ENCODE data around the gene ASPSCR1. TPM values are rescaled to one million over a fixed set of nuclear protein-coding genes. Genes with fewer than 3 reads are reported as not detected.

The ASPSCR1 gene
- total RNA-seq, 1 experiment from 2014 or later, result 51.0 TPM

DNA sequence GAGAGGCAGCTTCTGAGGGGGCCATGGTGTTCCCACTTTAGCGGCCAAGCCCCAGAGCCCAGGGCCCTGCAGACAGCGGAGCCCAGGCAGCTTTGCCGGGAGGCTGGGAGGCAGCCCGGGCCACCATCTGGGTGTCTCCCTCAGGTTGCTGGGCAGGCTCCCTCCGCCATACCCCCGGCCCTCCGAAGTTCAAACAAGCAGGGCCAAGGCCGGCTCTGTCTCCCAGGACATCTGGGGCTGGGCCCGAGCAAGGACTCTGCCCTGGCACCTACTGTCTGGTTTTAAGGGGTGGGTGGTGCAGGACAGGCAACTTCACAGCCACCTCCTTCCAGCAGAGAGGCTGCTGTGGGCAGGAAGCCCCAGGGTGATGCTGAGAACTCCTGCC lies 85.5 kb downstream of the ASPSCR1 start:
- peaks cover 11 to 22% of the 10 kb centered on the region in 2 experiments; a peak in 3 of 4 replicates for H3K4me1 ChIP-seq (ENCODE audit: control insufficient read depth in 1 of 2, insufficient read depth in 2 of 2, low read length in 2 of 2)
- no peaks in the 10 kb centered on the region for H3K9me3 ChIP-seq (ENCODE audit: control insufficient read depth in 1 of 2, insufficient read depth in 1 of 2, low read depth in 1 of 2, low read length in 2 of 2)
- no peak for DNase-seq (ENCODE audit: low read depth, low spot score)
- ChIA-PET POLR2A (no interaction called here), RAD21 (ENCODE audit: low non-redundant PET in 1 of 2, low total read pairs in 2 of 2, uncharacterized antibody in 2 of 2, unreplicated experiment in 2 of 2) (no interaction called here), CTCF (no interaction called here)
- peak overlapping the region; percentile 19; the same call in 1 of the 2 replicates for H3K27ac ChIP-seq (ENCODE audit: low read depth, low read length)
- no peaks in the 10 kb centered on the region; the same call in 1 of the 2 replicates for H4K20me1 ChIP-seq (ENCODE audit: insufficient read depth)
- no peak overlapping the region for H3K4me2 ChIP-seq (ENCODE audit: low read length)
- peaks cover 15 to 59% of the 10 kb centered on the region in 2 experiments for H3K36me3 ChIP-seq (ENCODE audit: control insufficient read depth in 1 of 2, insufficient read depth in 2 of 2, low read length in 2 of 2)
- no peak for ATAC-seq
- no peak overlapping the region for H3K9ac ChIP-seq (ENCODE audit: low read length)
- BruUV-seq (replicated peaks), result no TSS peak
- no peaks in the 10 kb centered on the region for H3K27me3 ChIP-seq (ENCODE audit: insufficient read depth, low read length)
- H3K9me2 ChIP-seq (ENCODE audit: insufficient read depth), result no peaks in the 10 kb centered on the region
- TF ChIP-seq, protein P1, sequence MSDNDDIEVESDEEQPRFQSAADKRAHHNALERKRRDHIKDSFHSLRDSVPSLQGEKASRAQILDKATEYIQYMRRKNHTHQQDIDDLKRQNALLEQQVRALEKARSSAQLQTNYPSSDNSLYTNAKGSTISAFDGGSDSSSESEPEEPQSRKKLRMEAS (IDR thresholded peaks at IDR 0.05), result no peak
- TF ChIP-seq SIN3A (IDR thresholded peaks at IDR 0.05; ENCODE audit: low read depth), result no peak
- TF ChIP-seq JUND (IDR thresholded peaks at IDR 0.05), result no peak
- TF ChIP-seq ZBTB33 (IDR thresholded peaks at IDR 0.05; ENCODE audit: extremely low read depth, insufficient replicate concordance, low read length), result no peak
- no peak for TF ChIP-seq ZNF274 (IDR thresholded peaks at IDR 0.05; ENCODE audit: low read depth, low read length)
- TF ChIP-seq CEBPB (IDR thresholded peaks at IDR 0.05; ENCODE audit: low read depth), result no peak
- no peak for TF ChIP-seq SRF (IDR thresholded peaks at IDR 0.05; ENCODE audit: low read depth)
- no peak for TF ChIP-seq ELF1 (IDR thresholded peaks at IDR 0.05; ENCODE audit: borderline replicate concordance, low read depth)
- TF ChIP-seq EZH2 (IDR thresholded peaks at IDR 0.05), result no peak
- TF ChIP-seq POLR2A (IDR thresholded peaks at IDR 0.05; ENCODE audit: borderline replicate concordance, extremely low read depth, insufficient read depth, insufficient read length), result no peak
- TF ChIP-seq, protein P2, sequence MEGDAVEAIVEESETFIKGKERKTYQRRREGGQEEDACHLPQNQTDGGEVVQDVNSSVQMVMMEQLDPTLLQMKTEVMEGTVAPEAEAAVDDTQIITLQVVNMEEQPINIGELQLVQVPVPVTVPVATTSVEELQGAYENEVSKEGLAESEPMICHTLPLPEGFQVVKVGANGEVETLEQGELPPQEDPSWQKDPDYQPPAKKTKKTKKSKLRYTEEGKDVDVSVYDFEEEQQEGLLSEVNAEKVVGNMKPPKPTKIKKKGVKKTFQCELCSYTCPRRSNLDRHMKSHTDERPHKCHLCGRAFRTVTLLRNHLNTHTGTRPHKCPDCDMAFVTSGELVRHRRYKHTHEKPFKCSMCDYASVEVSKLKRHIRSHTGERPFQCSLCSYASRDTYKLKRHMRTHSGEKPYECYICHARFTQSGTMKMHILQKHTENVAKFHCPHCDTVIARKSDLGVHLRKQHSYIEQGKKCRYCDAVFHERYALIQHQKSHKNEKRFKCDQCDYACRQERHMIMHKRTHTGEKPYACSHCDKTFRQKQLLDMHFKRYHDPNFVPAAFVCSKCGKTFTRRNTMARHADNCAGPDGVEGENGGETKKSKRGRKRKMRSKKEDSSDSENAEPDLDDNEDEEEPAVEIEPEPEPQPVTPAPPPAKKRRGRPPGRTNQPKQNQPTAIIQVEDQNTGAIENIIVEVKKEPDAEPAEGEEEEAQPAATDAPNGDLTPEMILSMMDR (IDR thresholded peaks at IDR 0.05 in 2 of 3, conservative IDR thresholded peaks at IDR 0.05 in 1 of 3; ENCODE audit: borderline replicate concordance in 1 of 3, insufficient read depth in 1 of 3, low read depth in 2 of 3, low read length in 2 of 3), result no peak
- no peak overlapping the region for H2AFZ ChIP-seq (ENCODE audit: low read depth, low read length, poor library complexity, severe bottlenecking)
- intact Hi-C loops (cut with micrococcal nuclease), result no loop called here
- H3K4me3 ChIP-seq (replicated peaks in 1 of 2; ENCODE audit: low read depth in 1 of 2, low read length in 2 of 2), result no peak overlapping the region
- peaks cover 35% of the 10 kb centered on the region for H3K79me2 ChIP-seq (ENCODE audit: insufficient read depth, low read length)

All from HCT116 (cell line).